Measurements from ENCODE around the gene ALDOB.
A peak's percentile ranks its signal among the peaks of the same experiment; 100 is the strongest.

The ALDOB gene

GRCh38 chr9:101470929-101471328 is 35.4 kb upstream of the ALDOB start:
- H3K36me3 ChIP-seq (ENCODE audit: control insufficient read depth, insufficient read depth, low read length), result peaks cover 15% of the 10 kb centered on the region
- no peak overlapping the region for H3K27ac ChIP-seq (ENCODE audit: low read depth, low read length, severe bottlenecking)
- WGBS, 2 experiments (ENCODE audit: insufficient coverage in 2 of 2), result no CpG with 5 or more reads among the region's 3 CpGs
- H3K4me1 ChIP-seq (ENCODE audit: control insufficient read depth, insufficient read depth, low read length, poor library complexity, severe bottlenecking), result no peaks in the 10 kb centered on the region
- H3K4me3 ChIP-seq (ENCODE audit: extremely low read depth, insufficient read depth, low read length, poor library complexity, severe bottlenecking), result no peak overlapping the region
- H3K9me3 ChIP-seq (ENCODE audit: control insufficient read depth, low read length), result no peaks in the 10 kb centered on the region

- H3K36me3 ChIP-seq (ENCODE audit: control insufficient read depth, insufficient read depth, low read length), result peaks cover 6% of the 10 kb centered on the region
- H3K9me3 ChIP-seq (ENCODE audit: control insufficient read depth, low read length), result no peaks in the 10 kb centered on the region
- 90% methylated on average over 3 of the region's 3 CpGs; no CpG with 5 or more reads in 1 of the 2 experiments for WGBS, 2 experiments (ENCODE audit: insufficient coverage in 2 of 2)
- H3K27ac ChIP-seq (ENCODE audit: low read depth, low read length, severe bottlenecking), result no peak overlapping the region
- H3K4me1 ChIP-seq (ENCODE audit: control insufficient read depth, insufficient read depth, low read length, poor library complexity, severe bottlenecking), result no peaks in the 10 kb centered on the region
- no peak overlapping the region for H3K4me3 ChIP-seq (ENCODE audit: extremely low read depth, insufficient read depth, low read length, poor library complexity, severe bottlenecking)
These were observed 34.4 kb upstream of the ALDOB start for GRCh38 chr9:101470021-101470420.

GRCh38 chr9:101469026-101469425 is 33.5 kb upstream of the ALDOB start:
- Histone ChIP-seq H3K27ac (ENCODE audit: low read depth, low read length, severe bottlenecking) (no peak overlapping the region), H3K36me3 (ENCODE audit: control insufficient read depth, insufficient read depth, low read length) (no peaks in the 10 kb centered on the region), H3K9me3 (ENCODE audit: control insufficient read depth, low read length) (no peaks in the 10 kb centered on the region), H3K4me3 (ENCODE audit: extremely low read depth, insufficient read depth, low read length, poor library complexity, severe bottlenecking) (no peak overlapping the region), H3K4me1 (ENCODE audit: control insufficient read depth, insufficient read depth, low read length, poor library complexity, severe bottlenecking) (no peaks in the 10 kb centered on the region)
- 88 to 93% methylated on average over 2 of the region's 2 CpGs for WGBS, 2 experiments (ENCODE audit: insufficient coverage in 2 of 2)

- 67 to 75% methylated on average over 1 of the region's 1 CpG for WGBS, 2 experiments (ENCODE audit: insufficient coverage in 2 of 2)
- Histone ChIP-seq H3K9me3 (ENCODE audit: control insufficient read depth, low read length) (no peaks in the 10 kb centered on the region), H3K36me3 (ENCODE audit: control insufficient read depth, insufficient read depth, low read length) (no peaks in the 10 kb centered on the region), H3K27ac (ENCODE audit: low read depth, low read length, severe bottlenecking) (no peak overlapping the region), H3K4me3 (ENCODE audit: extremely low read depth, insufficient read depth, low read length, poor library complexity, severe bottlenecking) (no peak overlapping the region), H3K4me1 (ENCODE audit: control insufficient read depth, insufficient read depth, low read length, poor library complexity, severe bottlenecking) (no peaks in the 10 kb centered on the region)
These were observed 32.5 kb upstream of the ALDOB start for GRCh38 chr9:101468116-101468515.

DNA sequence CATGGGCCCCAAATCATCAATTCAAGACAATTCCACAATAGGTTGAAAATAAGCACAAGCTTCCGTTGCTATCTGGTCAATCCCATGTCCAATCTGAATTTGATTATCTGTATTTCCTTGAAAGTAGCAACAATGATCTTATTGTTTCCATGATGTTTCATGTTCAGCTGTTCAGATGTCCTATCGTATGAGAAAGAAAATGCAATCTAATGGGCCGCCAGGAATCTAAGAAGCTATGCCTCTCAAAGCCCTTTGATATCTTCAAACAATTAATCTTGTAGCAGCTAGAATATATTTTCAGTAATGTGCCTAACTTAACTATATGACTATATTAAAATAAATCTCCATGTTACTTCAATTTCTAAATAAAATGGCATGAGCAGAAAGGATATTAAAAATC is 32.1 kb upstream of the ALDOB start:
- Histone ChIP-seq H3K27ac (ENCODE audit: low read depth, low read length, severe bottlenecking) (no peak overlapping the region), H3K4me3 (ENCODE audit: extremely low read depth, insufficient read depth, low read length, poor library complexity, severe bottlenecking) (no peak overlapping the region), H3K36me3 (ENCODE audit: control insufficient read depth, insufficient read depth, low read length) (no peaks in the 10 kb centered on the region), H3K9me3 (ENCODE audit: control insufficient read depth, low read length) (no peaks in the 10 kb centered on the region), H3K4me1 (ENCODE audit: control insufficient read depth, insufficient read depth, low read length, poor library complexity, severe bottlenecking) (no peaks in the 10 kb centered on the region)
- 71% methylated on average over 1 of the region's 3 CpGs; no CpG with 5 or more reads in 1 of the 2 experiments for WGBS, 2 experiments (ENCODE audit: insufficient coverage in 2 of 2)

DNA sequence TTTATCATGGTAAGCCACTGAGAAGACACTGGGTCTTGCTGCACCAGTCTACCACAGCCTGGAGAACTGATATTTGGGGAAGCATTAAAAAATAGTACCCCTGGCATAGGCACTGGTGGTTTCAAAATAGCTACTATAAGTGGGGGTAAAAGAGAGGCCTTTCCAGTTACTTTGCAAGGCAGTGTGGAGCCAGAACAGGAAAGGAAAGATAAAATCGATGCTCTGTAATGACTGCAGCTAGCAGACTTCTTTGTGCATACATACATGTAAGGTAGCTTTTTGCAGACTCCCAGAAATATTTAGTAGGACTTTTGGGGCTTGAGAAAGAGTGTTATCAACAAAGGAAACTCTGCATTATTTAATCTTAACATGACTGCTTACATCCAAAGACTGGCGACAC is 31.3 kb upstream of the ALDOB start:
- WGBS, 2 experiments (ENCODE audit: insufficient coverage in 2 of 2), result 95 to 100% methylated on average over 1 to 2 of the region's 2 CpGs
- H3K36me3 ChIP-seq (ENCODE audit: control insufficient read depth, insufficient read depth, low read length), result no peaks in the 10 kb centered on the region
- no peak overlapping the region for H3K27ac ChIP-seq (ENCODE audit: low read depth, low read length, severe bottlenecking)
- no peaks in the 10 kb centered on the region for H3K9me3 ChIP-seq (ENCODE audit: control insufficient read depth, low read length)
- H3K4me1 ChIP-seq (ENCODE audit: control insufficient read depth, insufficient read depth, low read length, poor library complexity, severe bottlenecking), result no peaks in the 10 kb centered on the region
- H3K4me3 ChIP-seq (ENCODE audit: extremely low read depth, insufficient read depth, low read length, poor library complexity, severe bottlenecking), result no peak overlapping the region

GRCh38 chr9:101465326-101465915 is 29.8 kb upstream of the ALDOB start:
- H3K9me3 ChIP-seq (ENCODE audit: control insufficient read depth, low read length), result no peaks in the 10 kb centered on the region
- WGBS, 2 experiments (ENCODE audit: insufficient coverage in 2 of 2), result 0 to 59% methylated on average over 1 to 3 of the region's 6 CpGs
- no peak overlapping the region for H3K4me3 ChIP-seq (ENCODE audit: extremely low read depth, insufficient read depth, low read length, poor library complexity, severe bottlenecking)
- H3K27ac ChIP-seq (ENCODE audit: low read depth, low read length, severe bottlenecking), result no peak overlapping the region
- no peaks in the 10 kb centered on the region for H3K36me3 ChIP-seq (ENCODE audit: control insufficient read depth, insufficient read depth, low read length)
- no peaks in the 10 kb centered on the region for H3K4me1 ChIP-seq (ENCODE audit: control insufficient read depth, insufficient read depth, low read length, poor library complexity, severe bottlenecking)

GRCh38 chr9:101463397-101463796 is 27.8 kb upstream of the ALDOB start:
- no peak overlapping the region for H3K27ac ChIP-seq (ENCODE audit: low read depth, low read length, severe bottlenecking)
- H3K36me3 ChIP-seq (ENCODE audit: control insufficient read depth, insufficient read depth, low read length), result no peaks in the 10 kb centered on the region
- WGBS, 2 experiments (ENCODE audit: insufficient coverage in 2 of 2), result no CpG with 5 or more reads among the region's 2 CpGs
- H3K4me1 ChIP-seq (ENCODE audit: control insufficient read depth, insufficient read depth, low read length, poor library complexity, severe bottlenecking), result no peaks in the 10 kb centered on the region
- no peak overlapping the region for H3K4me3 ChIP-seq (ENCODE audit: extremely low read depth, insufficient read depth, low read length, poor library complexity, severe bottlenecking)
- no peaks in the 10 kb centered on the region for H3K9me3 ChIP-seq (ENCODE audit: control insufficient read depth, low read length)

DNA sequence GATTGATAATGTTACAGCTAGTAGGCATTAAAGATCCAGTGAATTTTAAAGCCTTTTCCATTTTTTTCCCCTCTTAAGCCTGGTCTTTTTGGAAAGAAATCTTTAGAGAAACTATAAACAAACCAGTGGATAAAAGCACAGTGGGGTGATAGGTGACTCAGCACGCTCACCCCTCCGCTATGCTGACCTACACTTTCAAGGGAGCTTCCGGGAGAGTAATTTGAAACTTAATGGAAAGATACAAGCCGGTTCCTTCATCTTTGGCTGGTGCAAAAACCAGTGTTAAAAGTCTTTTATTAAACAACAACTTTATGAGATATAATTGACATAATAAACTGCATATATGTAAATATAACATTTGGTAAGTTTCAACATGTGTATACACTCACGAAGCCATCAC is 27.0 kb upstream of the ALDOB start:
- H3K27ac ChIP-seq (ENCODE audit: low read depth, low read length, severe bottlenecking), result peak overlapping the region; percentile 57
- no peaks in the 10 kb centered on the region for H3K36me3 ChIP-seq (ENCODE audit: control insufficient read depth, insufficient read depth, low read length)
- H3K9me3 ChIP-seq (ENCODE audit: control insufficient read depth, low read length), result no peaks in the 10 kb centered on the region
- no peak overlapping the region for H3K4me3 ChIP-seq (ENCODE audit: extremely low read depth, insufficient read depth, low read length, poor library complexity, severe bottlenecking)
- no CpG with 5 or more reads among the region's 5 CpGs for WGBS, 2 experiments (ENCODE audit: insufficient coverage in 2 of 2)
- no peaks in the 10 kb centered on the region for H3K4me1 ChIP-seq (ENCODE audit: control insufficient read depth, insufficient read depth, low read length, poor library complexity, severe bottlenecking)

- H3K27ac ChIP-seq (ENCODE audit: low read depth, low read length, severe bottlenecking), result no peak overlapping the region
- H3K4me1 ChIP-seq (ENCODE audit: control insufficient read depth, insufficient read depth, low read length, poor library complexity, severe bottlenecking), result no peaks in the 10 kb centered on the region
- no peak overlapping the region for H3K4me3 ChIP-seq (ENCODE audit: extremely low read depth, insufficient read depth, low read length, poor library complexity, severe bottlenecking)
- H3K9me3 ChIP-seq (ENCODE audit: control insufficient read depth, low read length), result no peaks in the 10 kb centered on the region
- WGBS, 2 experiments (ENCODE audit: insufficient coverage in 2 of 2), result 80% methylated on average over 1 of the region's 4 CpGs; no CpG with 5 or more reads in 1 of the 2 experiments
- H3K36me3 ChIP-seq (ENCODE audit: control insufficient read depth, insufficient read depth, low read length), result no peaks in the 10 kb centered on the region
These were observed 25.4 kb upstream of the ALDOB start for GRCh38 chr9:101460965-101461364.

- Histone ChIP-seq H3K4me1 (ENCODE audit: control insufficient read depth, insufficient read depth, low read length, poor library complexity, severe bottlenecking) (peaks cover 7% of the 10 kb centered on the region), H3K4me3 (ENCODE audit: extremely low read depth, insufficient read depth, low read length, poor library complexity, severe bottlenecking) (no peak overlapping the region)
- 9 to 35% methylated on average over 4 to 5 of the region's 9 CpGs for WGBS, 2 experiments (ENCODE audit: insufficient coverage in 2 of 2)
These were observed 23.5 kb upstream of the ALDOB start for GRCh38 chr9:101458963-101459631.

More at GRCh38 chr9:101458963-101459631, 23.5 kb upstream of the ALDOB start:
- no peaks in the 10 kb centered on the region for H3K36me3 ChIP-seq (ENCODE audit: control insufficient read depth, insufficient read depth, low read length)
- no peak overlapping the region for H3K27ac ChIP-seq (ENCODE audit: low read depth, low read length, severe bottlenecking)
- no peaks in the 10 kb centered on the region for H3K9me3 ChIP-seq (ENCODE audit: control insufficient read depth, low read length)
